Measurements from ENCODE around the gene SEMA3C.
A peak's percentile ranks its signal among the peaks of the same experiment; 100 is the strongest.

Gene SEMA3C

GRCh38 chr7:80806663-80807062, 112.2 kb downstream of the SEMA3C start:
- TF ChIP-seq ZNF8 (CRISPR knock-in tag; IDR thresholded peaks at IDR 0.05) (no peak), OSR1 (CRISPR knock-in tag; IDR thresholded peaks at IDR 0.05) (no peak), ARNTL (CRISPR knock-in tag; IDR thresholded peaks at IDR 0.05; ENCODE audit: borderline replicate concordance, low read depth) (no peak), SNAI2 (CRISPR knock-in tag; IDR thresholded peaks at IDR 0.05) (no peak), PATZ1 (CRISPR knock-in tag; IDR thresholded peaks at IDR 0.05; ENCODE audit: borderline replicate concordance) (no peak), ZC3H10 (CRISPR knock-in tag; IDR thresholded peaks at IDR 0.05) (no peak), ZFP30 (CRISPR knock-in tag; IDR thresholded peaks at IDR 0.05) (no peak), TOX (CRISPR knock-in tag; IDR thresholded peaks at IDR 0.05; ENCODE audit: borderline replicate concordance) (no peak), CSDC2 (CRISPR knock-in tag; IDR thresholded peaks at IDR 0.05) (no peak), PPARA (CRISPR knock-in tag; IDR thresholded peaks at IDR 0.05; ENCODE audit: borderline replicate concordance) (no peak)
- TF ChIP-seq, protein P1, sequence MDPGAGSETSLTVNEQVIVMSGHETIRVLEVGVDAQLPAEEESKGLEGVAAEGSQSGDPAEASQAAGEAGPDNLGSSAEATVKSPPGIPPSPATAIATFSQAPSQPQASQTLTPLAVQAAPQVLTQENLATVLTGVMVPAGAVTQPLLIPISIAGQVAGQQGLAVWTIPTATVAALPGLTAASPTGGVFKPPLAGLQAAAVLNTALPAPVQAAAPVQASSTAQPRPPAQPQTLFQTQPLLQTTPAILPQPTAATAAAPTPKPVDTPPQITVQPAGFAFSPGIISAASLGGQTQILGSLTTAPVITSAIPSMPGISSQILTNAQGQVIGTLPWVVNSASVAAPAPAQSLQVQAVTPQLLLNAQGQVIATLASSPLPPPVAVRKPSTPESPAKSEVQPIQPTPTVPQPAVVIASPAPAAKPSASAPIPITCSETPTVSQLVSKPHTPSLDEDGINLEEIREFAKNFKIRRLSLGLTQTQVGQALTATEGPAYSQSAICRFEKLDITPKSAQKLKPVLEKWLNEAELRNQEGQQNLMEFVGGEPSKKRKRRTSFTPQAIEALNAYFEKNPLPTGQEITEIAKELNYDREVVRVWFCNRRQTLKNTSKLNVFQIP (CRISPR knock-in tag; IDR thresholded peaks at IDR 0.05; ENCODE audit: borderline replicate concordance, low read depth): no peak
- TF ChIP-seq, protein P2, sequence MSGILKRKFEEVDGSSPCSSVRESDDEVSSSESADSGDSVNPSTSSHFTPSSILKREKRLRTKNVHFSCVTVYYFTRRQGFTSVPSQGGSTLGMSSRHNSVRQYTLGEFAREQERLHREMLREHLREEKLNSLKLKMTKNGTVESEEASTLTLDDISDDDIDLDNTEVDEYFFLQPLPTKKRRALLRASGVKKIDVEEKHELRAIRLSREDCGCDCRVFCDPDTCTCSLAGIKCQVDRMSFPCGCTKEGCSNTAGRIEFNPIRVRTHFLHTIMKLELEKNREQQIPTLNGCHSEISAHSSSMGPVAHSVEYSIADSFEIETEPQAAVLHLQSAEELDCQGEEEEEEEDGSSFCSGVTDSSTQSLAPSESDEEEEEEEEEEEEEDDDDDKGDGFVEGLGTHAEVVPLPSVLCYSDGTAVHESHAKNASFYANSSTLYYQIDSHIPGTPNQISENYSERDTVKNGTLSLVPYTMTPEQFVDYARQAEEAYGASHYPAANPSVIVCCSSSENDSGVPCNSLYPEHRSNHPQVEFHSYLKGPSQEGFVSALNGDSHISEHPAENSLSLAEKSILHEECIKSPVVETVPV (CRISPR knock-in tag; IDR thresholded peaks at IDR 0.05): no peak
- TF ChIP-seq, protein P3, sequence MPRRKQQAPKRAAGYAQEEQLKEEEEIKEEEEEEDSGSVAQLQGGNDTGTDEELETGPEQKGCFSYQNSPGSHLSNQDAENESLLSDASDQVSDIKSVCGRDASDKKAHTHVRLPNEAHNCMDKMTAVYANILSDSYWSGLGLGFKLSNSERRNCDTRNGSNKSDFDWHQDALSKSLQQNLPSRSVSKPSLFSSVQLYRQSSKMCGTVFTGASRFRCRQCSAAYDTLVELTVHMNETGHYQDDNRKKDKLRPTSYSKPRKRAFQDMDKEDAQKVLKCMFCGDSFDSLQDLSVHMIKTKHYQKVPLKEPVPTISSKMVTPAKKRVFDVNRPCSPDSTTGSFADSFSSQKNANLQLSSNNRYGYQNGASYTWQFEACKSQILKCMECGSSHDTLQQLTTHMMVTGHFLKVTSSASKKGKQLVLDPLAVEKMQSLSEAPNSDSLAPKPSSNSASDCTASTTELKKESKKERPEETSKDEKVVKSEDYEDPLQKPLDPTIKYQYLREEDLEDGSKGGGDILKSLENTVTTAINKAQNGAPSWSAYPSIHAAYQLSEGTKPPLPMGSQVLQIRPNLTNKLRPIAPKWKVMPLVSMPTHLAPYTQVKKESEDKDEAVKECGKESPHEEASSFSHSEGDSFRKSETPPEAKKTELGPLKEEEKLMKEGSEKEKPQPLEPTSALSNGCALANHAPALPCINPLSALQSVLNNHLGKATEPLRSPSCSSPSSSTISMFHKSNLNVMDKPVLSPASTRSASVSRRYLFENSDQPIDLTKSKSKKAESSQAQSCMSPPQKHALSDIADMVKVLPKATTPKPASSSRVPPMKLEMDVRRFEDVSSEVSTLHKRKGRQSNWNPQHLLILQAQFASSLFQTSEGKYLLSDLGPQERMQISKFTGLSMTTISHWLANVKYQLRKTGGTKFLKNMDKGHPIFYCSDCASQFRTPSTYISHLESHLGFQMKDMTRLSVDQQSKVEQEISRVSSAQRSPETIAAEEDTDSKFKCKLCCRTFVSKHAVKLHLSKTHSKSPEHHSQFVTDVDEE (CRISPR knock-in tag; IDR thresholded peaks at IDR 0.05): no peak
- ATAC-seq: peak; percentile 28

DNA sequence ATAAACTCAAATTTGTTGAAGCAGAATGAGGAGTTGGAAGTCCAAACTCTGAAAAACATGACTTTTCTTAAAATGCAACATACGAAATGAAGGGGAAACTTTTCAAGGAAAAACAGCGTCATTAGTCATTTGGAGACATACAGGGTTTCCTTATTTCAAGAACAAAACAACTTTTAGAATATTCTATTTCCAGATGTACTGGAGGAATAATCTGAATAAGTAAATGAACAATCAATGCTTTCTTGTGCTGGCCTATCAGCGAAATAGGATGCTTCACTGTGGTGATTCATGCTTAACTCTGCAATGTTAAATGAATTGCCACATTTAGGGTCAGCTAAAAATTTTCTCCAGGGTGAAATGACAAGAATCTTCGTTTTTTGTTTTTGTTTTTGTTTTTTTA, 114.3 kb downstream of the SEMA3C start:
- no peak for ATAC-seq
- no peak for TF ChIP-seq ZNF8 (CRISPR knock-in tag; IDR thresholded peaks at IDR 0.05)
- TF ChIP-seq, protein P2 (CRISPR knock-in tag; IDR thresholded peaks at IDR 0.05): no peak
- no peak for TF ChIP-seq ZFP30 (CRISPR knock-in tag; IDR thresholded peaks at IDR 0.05)

DNA sequence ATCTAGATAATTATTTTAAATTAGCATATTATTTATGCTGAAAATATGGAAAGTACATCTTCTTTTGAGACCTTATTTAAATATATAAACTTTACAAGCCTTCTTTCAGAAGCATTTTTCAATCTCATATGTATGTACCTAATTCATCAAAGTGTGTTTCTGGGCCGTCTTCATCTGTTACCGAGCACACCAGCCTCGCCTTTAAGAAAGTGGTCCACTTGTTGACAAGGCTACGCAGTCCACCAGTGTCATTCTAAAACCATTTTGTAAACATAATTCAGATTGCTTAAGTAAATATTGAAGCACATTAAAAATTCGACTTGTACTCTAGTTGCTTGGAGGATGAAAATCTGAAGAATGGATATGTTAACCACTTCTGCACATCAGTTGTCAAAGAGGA, 116.3 kb downstream of the SEMA3C start:
- no peak for TF ChIP-seq SNAI2 (CRISPR knock-in tag; IDR thresholded peaks at IDR 0.05)
- no peak for TF ChIP-seq ZNF8 (CRISPR knock-in tag; IDR thresholded peaks at IDR 0.05)
- no peak for TF ChIP-seq CREB5 (CRISPR knock-in tag; IDR thresholded peaks at IDR 0.05; ENCODE audit: low read depth)
- TF ChIP-seq ESRRG (CRISPR knock-in tag; IDR thresholded peaks at IDR 0.05): no peak
- TF ChIP-seq ARNTL (CRISPR knock-in tag; IDR thresholded peaks at IDR 0.05; ENCODE audit: borderline replicate concordance, low read depth): no peak
- TF ChIP-seq GLIS3 (CRISPR knock-in tag; IDR thresholded peaks at IDR 0.05): no peak
- no peak for TF ChIP-seq ZFP3 (CRISPR knock-in tag; IDR thresholded peaks at IDR 0.05)
- TF ChIP-seq, protein P2 (CRISPR knock-in tag; IDR thresholded peaks at IDR 0.05): no peak
- ATAC-seq: no peak

All from SK-N-SH treated with all-trans-retinoic acid at 6 μM for 48 hours (cell line).